Iris pigment epithelial cell (primary cell): ENCODE measurements around the gene AMD1.
"Not testable (repeated sequence)": the region's sequence is repeated elsewhere in the genome, so short reads cannot be mapped to it uniquely, and the experiment has no call there.

Experiments
- DNase-seq: peaks from one replicate; pipeline ENCODE4 v3.0.0-alpha.2; 2011; ENCODE audit warnings: low read depth

Gene AMD1

GRCh38 chr6:110873981-110874879, at the start of gene AMD1:
Gene AMD1 (plus strand): TSS chr6:110874785. CDS start chr6:110875106, 321 bp downstream.
- DNase-seq = peak; percentile 98

- DNase-seq = peak; percentile 16
These were observed 48.1 kb upstream of the AMD1 start for GRCh38 chr6:110826236-110827129.

GRCh38 chr6:110828396-110828795, 46.2 kb upstream of the AMD1 start:
- DNase-seq = peak; percentile 11

- no peak for DNase-seq
These were observed 43.2 kb upstream of the AMD1 start for GRCh38 chr6:110831405-110831804.

- no peak for DNase-seq
These were observed 40.8 kb upstream of the AMD1 start for GRCh38 chr6:110833831-110834230.

GRCh38 chr6:110835751-110836150, 38.8 kb upstream of the AMD1 start:
- DNase-seq = not testable (repeated sequence)

- no peak for DNase-seq
These were observed 33.3 kb upstream of the AMD1 start for GRCh38 chr6:110841266-110841665.

GRCh38 chr6:110849781-110850180, 24.8 kb upstream of the AMD1 start:
- no peak for DNase-seq

GRCh38 chr6:110852773-110853172, 21.8 kb upstream of the AMD1 start:
- DNase-seq = no peak

- DNase-seq = no peak
These were observed 20.7 kb upstream of the AMD1 start for GRCh38 chr6:110853754-110854477.

GRCh38 chr6:110856296-110856695, 18.3 kb upstream of the AMD1 start:
- peak; percentile 55 for DNase-seq

GRCh38 chr6:110858016-110858415, 16.6 kb upstream of the AMD1 start:
- DNase-seq = no peak

GRCh38 chr6:110858562-110859214, 15.9 kb upstream of the AMD1 start:
- DNase-seq = no peak

GRCh38 chr6:110859335-110859792, 15.2 kb upstream of the AMD1 start:
- DNase-seq = no peak

GRCh38 chr6:110864824-110865223, 9.8 kb upstream of the AMD1 start:
- no peak for DNase-seq

GRCh38 chr6:110874880-110875547, 429 bp downstream of the AMD1 start:
- DNase-seq = peak; percentile 18

GRCh38 chr6:110875548-110876169, 1.1 kb downstream of the AMD1 start:
- peak; percentile 57 for DNase-seq

GRCh38 chr6:110876170-110876773, 1.7 kb downstream of the AMD1 start:
- DNase-seq = peak; percentile 90

GRCh38 chr6:110876806-110877564, 2.4 kb downstream of the AMD1 start:
- DNase-seq = peak; percentile 39
